ENCODE results near the gene CCDC198.

The CCDC198 gene

DNA sequence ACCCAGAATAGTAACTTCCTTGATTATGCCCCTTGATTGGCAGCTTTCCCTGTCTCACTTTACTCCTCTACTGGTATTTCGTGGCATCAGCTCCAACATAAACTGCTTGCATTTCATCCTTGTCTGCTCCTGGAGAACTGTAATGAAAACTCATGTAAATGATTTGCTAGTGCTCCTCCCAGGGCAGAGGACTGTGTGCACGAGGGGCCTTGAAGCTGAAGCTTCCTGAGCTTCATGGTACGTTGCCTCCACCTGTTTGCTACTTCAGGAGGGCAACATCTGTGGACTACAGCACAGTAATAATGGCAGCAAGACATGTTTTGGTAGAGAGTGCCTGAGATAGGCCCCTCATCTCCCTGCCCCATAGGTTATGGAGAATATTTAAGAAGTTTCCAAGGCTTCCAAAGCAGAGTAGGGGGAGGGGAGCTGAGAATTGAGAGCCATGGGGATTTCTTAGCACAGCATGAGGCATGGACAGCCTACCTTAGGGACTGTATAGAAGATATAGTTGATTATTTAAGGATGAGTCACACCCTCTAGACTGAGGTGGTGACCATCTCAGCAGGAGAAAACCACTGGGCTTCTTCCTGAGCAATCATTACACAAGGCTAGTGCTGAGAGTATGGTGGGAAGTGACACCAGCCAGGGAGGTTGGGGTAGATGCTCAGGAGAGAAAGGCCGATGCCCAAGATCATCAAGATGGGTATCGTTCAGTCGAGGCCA is 29.5 kb downstream of the CCDC198 start:
- DNase-seq (ENCODE audit: low spot score): peak; percentile 90

DNA sequence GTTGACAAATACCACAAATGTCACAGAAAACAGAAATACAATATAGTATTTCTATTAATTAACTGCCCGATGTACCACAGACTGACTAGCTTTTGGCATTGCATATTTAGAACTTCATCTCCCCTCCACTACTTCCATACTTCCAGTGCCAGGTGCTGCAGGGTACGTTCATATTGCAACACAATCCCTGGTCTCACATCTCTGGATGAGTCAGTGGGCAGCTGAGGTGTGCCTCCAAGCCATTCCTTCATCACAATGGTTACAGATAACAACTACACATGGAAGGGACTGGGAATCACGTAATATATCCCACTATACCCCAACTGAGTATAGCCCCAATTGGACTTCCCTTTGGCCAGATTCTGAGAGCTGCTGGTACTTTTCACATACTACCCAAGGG is 31.1 kb downstream of the CCDC198 start:
- DNase-seq (ENCODE audit: low spot score): peak; percentile 13

- DNase-seq (ENCODE audit: low spot score): peak; percentile 19
Measured at GRCh38 chr14:57461777-57462320, 31.8 kb downstream of the CCDC198 start.

DNA sequence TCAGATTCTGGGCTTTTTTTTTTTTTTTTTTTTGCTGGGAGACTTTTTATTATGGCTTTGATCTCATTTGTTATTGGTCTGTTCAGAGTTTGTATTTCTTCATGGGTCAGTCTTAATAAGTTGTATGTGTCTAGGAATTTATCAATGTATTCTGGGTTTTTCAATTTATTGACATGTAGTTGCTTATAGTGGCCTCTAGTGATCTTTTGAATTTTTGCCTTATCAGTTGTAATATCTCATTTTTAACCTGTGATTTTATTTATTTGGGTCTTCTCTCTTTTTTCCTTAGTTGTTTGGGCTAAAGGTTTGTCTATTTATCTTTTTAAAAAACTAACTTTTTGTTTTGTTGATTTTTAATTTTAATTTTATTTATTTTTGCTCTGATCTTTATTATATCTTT is 57.7 kb downstream of the CCDC198 start:
- DNase-seq (ENCODE audit: low spot score): no peak

DNA sequence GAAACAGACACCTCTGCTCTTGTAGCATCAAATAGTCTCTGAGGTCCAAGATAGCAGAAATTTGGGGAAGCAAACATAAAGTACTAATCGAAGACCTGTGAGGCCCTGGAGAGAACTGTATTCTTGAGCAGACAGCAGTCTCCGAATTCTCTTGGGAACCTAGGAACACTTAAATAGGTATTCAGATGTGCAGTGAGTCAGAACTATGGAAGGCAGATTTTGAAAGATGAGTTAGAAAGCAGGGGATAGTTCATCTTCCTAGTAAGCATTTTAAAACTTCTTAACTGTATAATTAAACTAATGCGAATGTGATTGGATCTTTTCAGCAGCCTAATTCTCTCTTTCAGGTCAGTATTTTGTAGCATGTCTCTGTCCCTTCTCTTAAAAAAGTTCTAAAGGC is 72.7 kb downstream of the CCDC198 start:
- DNase-seq (ENCODE audit: low spot score): peak; percentile 8

DNA sequence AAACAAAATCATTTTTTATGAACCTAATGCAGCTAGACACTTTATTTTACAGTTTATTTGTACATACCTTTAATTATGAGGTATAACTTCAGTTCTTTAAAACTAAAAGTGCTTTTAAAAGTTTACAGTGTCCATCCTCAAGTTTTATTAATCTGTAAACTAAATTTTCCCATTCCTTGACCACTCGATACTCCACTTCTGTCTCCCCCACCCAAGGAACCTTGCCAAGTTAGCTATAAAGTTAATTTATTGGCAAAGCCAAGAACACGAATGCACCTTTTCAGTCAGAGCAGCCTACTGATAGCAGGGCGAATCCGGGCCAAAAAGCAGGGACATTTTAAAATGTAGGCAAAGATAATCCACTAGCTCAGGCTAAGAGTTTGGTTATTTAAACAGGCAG is 73.6 kb downstream of the CCDC198 start:
- no peak for DNase-seq (ENCODE audit: low spot score)
